B cell (primary cell): Measurements from ENCODE around the gene HS3ST5. TPM values are rescaled to one million over a fixed set of nuclear protein-coding genes. Genes with fewer than 3 reads are reported as not detected.

Experiments
- ATAC-seq: fragments of 200-7000 bp; cut with Tn5 transposase; one replicate; pipeline ENCODE4 v1.10.0; 2021; ENCODE audit warnings: low read depth, mild to moderate bottlenecking, moderate number of reproducible peaks, moderate library complexity
- CTCF ChIA-PET: fragments of 350-600 bp; sonication (Branson Sonifier 250); formaldehyde crosslinking; loops from one replicate; lab custom pipeline; 2021; ENCODE audit warnings: antibody characterized with exemption, inconsistent platforms; lab: Charles Lee
- POLR2A ChIA-PET: fragments of 350-600 bp; sonication (Branson Sonifier 250); formaldehyde crosslinking; loops from one replicate; lab custom pipeline; 2021; ENCODE audit warnings: antibody characterized with exemption; lab: Charles Lee
- DNase-seq: peaks from one replicate; pipeline ENCODE4 v3.0.0; 2013
- H2AFZ ChIP-seq: 2 replicates; pipeline ENCODE4 v1.6.1; 2012; ENCODE audit warnings: mild to moderate bottlenecking, low read depth, low read length; ENCODE audit not compliant: insufficient read depth, poor library complexity, severe bottlenecking
- H3K27ac ChIP-seq, 2 donors: 1 replicate in 1 of 2; 2 replicates in 1 of 2; pipeline ENCODE4 v1.5.1; 2012 to 2013; ENCODE audit warnings: low read length in 2 of 2, mild to moderate bottlenecking in 2 of 2, moderate library complexity in 1 of 2
- H3K27me3 ChIP-seq, 4 experiments: fragments of 200-600 bp in 1 of 4; sonication (generic) in 1 of 4; replicated peaks in 1 of 4; 1 replicate in 2 of 4; 2 replicates in 2 of 4; pipeline versions ENCODE4 v1.6.1 to v1.7.0; 2013 to 2016; ENCODE audit warnings: low read length in 3 of 4, mild to moderate bottlenecking in 2 of 4, mixed read lengths in 1 of 4, moderate library complexity in 1 of 4; ENCODE audit not compliant: insufficient read depth in 4 of 4, control insufficient read depth in 3 of 4; ENCODE audit errors: control extremely low read depth in 1 of 4
- H3K36me3 ChIP-seq, 2 experiments: replicated peaks in 1 of 2; 1 replicate in 1 of 2; 2 replicates in 1 of 2; pipeline versions ENCODE4 v1.6.1 to v1.7.1; 2013; ENCODE audit warnings: low read length in 1 of 2; ENCODE audit not compliant: insufficient read depth in 2 of 2, control insufficient read depth in 1 of 2; ENCODE audit errors: control extremely low read depth in 1 of 2, extremely low read depth in 1 of 2
- H3K4me1 ChIP-seq, 2 donors: fragments of 200-600 bp in 1 of 2; sonication (generic) in 1 of 2; 1 replicate in 1 of 2; 2 replicates in 1 of 2; pipeline versions ENCODE4 v1.5.1 to v1.6.1; 2013 to 2017; ENCODE audit warnings: low read length in 2 of 2; ENCODE audit not compliant: control insufficient read depth in 2 of 2, insufficient read depth in 2 of 2
- H3K4me2 ChIP-seq: replicated peaks from 2 replicates; pipeline ENCODE3; 2012; ENCODE audit warnings: mild to moderate bottlenecking, low read depth, low read length; ENCODE audit not compliant: poor library complexity, severe bottlenecking
- H3K4me3 ChIP-seq, 5 experiments: fragments of 200-600 bp in 1 of 5; sonication (generic) in 1 of 5; 1 replicate in 3 of 5; 2 replicates in 2 of 5; pipeline versions ENCODE4 v1.5.1 to v1.7.0; 2011 to 2016; ENCODE audit warnings: low read length in 4 of 5, mild to moderate bottlenecking in 4 of 5, low read depth in 2 of 5, control low read depth in 1 of 5, moderate library complexity in 1 of 5; ENCODE audit not compliant: insufficient read depth in 1 of 5; ENCODE audit errors: control extremely low read depth in 1 of 5, extremely low read depth in 1 of 5
- H3K79me2 ChIP-seq: fragments of 200-600 bp; sonication (generic); one replicate; pipeline ENCODE4 v1.6.0; 2016; ENCODE audit warnings: low read length; ENCODE audit not compliant: control insufficient read depth, insufficient read depth
- H3K9ac ChIP-seq: fragments of 200-600 bp; sonication (generic); 2 replicates; pipeline ENCODE4 v1.6.1; 2017; ENCODE audit warnings: mild to moderate bottlenecking, low read length, moderate library complexity
- H3K9me3 ChIP-seq, 3 donors: one replicate each; pipeline versions ENCODE4 v1.6.1 to v1.7.1; 2013; ENCODE audit warnings: low read length in 2 of 3; ENCODE audit not compliant: control insufficient read depth in 2 of 3, insufficient read depth in 1 of 3; ENCODE audit errors: control extremely low read depth in 1 of 3
- H4K20me1 ChIP-seq: 2 replicates; pipeline ENCODE4 v1.6.0; 2012; ENCODE audit warnings: mild to moderate bottlenecking, low read length; ENCODE audit not compliant: insufficient read depth, control insufficient read depth, poor library complexity, severe bottlenecking
- H3K27ac Mint-ChIP-seq: one replicate; pipeline ENCODE4 v1.8.0; 2021; ENCODE audit warnings: mixed read lengths
- H3K27me3 Mint-ChIP-seq: one replicate; pipeline ENCODE4 v1.8.0; 2021; ENCODE audit warnings: mixed read lengths
- H3K4me1 Mint-ChIP-seq: one replicate; pipeline ENCODE4 v1.8.0; 2021; ENCODE audit warnings: mixed read lengths
- H3K4me3 Mint-ChIP-seq: one replicate; pipeline ENCODE4 v1.8.0; 2021; ENCODE audit warnings: mixed read lengths
- H3K9me3 Mint-ChIP-seq: one replicate; pipeline ENCODE4 v1.8.0; 2022; ENCODE audit warnings: mixed read lengths; ENCODE audit not compliant: insufficient read depth
- CTCF ChIP-seq: fragments of 200-600 bp; IDR thresholded peaks from one replicate; pipeline ENCODE4 v1.8.0; 2022; ENCODE audit warnings: antibody characterized with exemption, mild to moderate bottlenecking
- EZH2 ChIP-seq: IDR thresholded peaks from 2 replicates; pipeline ENCODE4 v1.6.1; 2012; ENCODE audit warnings: borderline replicate concordance, low read depth, mild to moderate bottlenecking, moderate library complexity, low read length; ENCODE audit not compliant: insufficient read depth, poor library complexity, severe bottlenecking
- WGBS: methylation state at CpG from one replicate; pipeline ENCODE4 v1.1.5; 2013; ENCODE audit warnings: missing lambda C conversion rate; ENCODE audit not compliant: insufficient coverage; 5-methylcytosine and 5-hydroxymethylcytosine counted together
- intact Hi-C: fragments of 100-400 bp; cut with micrococcal nuclease; formaldehyde crosslinking; loops from one replicate; pipeline ENCODE4 v1.10.0; 2022
- polyA plus RNA-seq: library from polyadenylated mRNA; depleted of rRNA; stranded (reverse); fragments of >200 nt; gene quantifications from 2 replicates; pipeline ENCODE4 v1.2.3, GENCODE V29; 2012
- total RNA-seq, 2 donors: library from RNA; stranded (reverse); fragments of 120-200 nt in 1 of 2; gene quantifications; 1 replicate in 1 of 2; 2 replicates in 1 of 2; pipeline versions ENCODE4 v1.2.3 to v1.2.4, GENCODE V29; 2013 to 2022

The HS3ST5 gene
- total and polyA plus RNA-seq, 2 donors (not counting 1 experiment from before 2014, with no cell fraction given), result not detected

- Histone ChIP-seq H3K79me2 (no peaks in the 10 kb centered on the region), H4K20me1 (no peaks in the 10 kb centered on the region), H3K27me3 (no peaks in the 10 kb centered on the region), H3K9ac (no peak overlapping the region), H3K4me1 (no peaks in the 10 kb centered on the region), H3K9me3 (no peaks in the 10 kb centered on the region), H3K36me3 (no peaks in the 10 kb centered on the region), H3K27ac (no peak overlapping the region), H2AFZ (no peak overlapping the region), H3K4me3 (no peak overlapping the region), H3K4me2 (no peak overlapping the region)
- DNase-seq, result peak; percentile 23
- WGBS, result 0% methylated on average over 1 of the region's 2 CpGs
- Mint-ChIP-seq H3K4me3 (no peak overlapping the region), H3K27ac (no peak overlapping the region), H3K27me3 (peaks cover 7% of the 10 kb centered on the region), H3K9me3 (no peaks in the 10 kb centered on the region), H3K4me1 (no peaks in the 10 kb centered on the region)
- intact Hi-C loops, result no loop called here
- peak; percentile 88 for TF ChIP-seq CTCF
- no peak for TF ChIP-seq EZH2
- CTCF ChIA-PET, result interaction anchor here (2.9 kb wide), 1 partner anchor 12 kb away, joined by 9 read pairs; no protein-coding TSS in a partner anchor
- no peak for ATAC-seq
- POLR2A ChIA-PET, result no interaction called here
Measured at GRCh38 chr6:114096561-114097172, 246.2 kb downstream of the HS3ST5 start.

GRCh38 chr6:114092943-114093342 lies 249.9 kb downstream of the HS3ST5 start:
- no peak overlapping the region for H3K27ac ChIP-seq
- no peaks in the 10 kb centered on the region for H3K9me3 ChIP-seq
- no peak overlapping the region for H2AFZ ChIP-seq
- ChIA-PET CTCF (interaction anchor here (3.1 kb wide), 1 partner anchor 10 kb away, joined by 9 read pairs; no protein-coding TSS in a partner anchor), POLR2A (no interaction called here)
- no peak for TF ChIP-seq EZH2
- TF ChIP-seq CTCF, result no peak
- peaks cover 6% of the 10 kb centered on the region for H3K27me3 Mint-ChIP-seq
- H3K9me3 Mint-ChIP-seq, result no peaks in the 10 kb centered on the region
- H3K27ac Mint-ChIP-seq, result no peak overlapping the region
- DNase-seq (no peak), ATAC-seq (no peak)
- WGBS, result 100% methylated on average over 1 of the region's 2 CpGs
- no peaks in the 10 kb centered on the region for H3K79me2 ChIP-seq
- H3K4me1 Mint-ChIP-seq, result no peaks in the 10 kb centered on the region
- no peak overlapping the region for H3K4me3 Mint-ChIP-seq
- no peaks in the 10 kb centered on the region for H3K4me1 ChIP-seq
- intact Hi-C loops, result no loop called here
- no peak overlapping the region for H3K4me3 ChIP-seq
- H3K9ac ChIP-seq, result no peak overlapping the region
- H3K4me2 ChIP-seq, result no peak overlapping the region
- no peaks in the 10 kb centered on the region for H4K20me1 ChIP-seq
- H3K27me3 ChIP-seq, result no peaks in the 10 kb centered on the region
- no peaks in the 10 kb centered on the region for H3K36me3 ChIP-seq
